Activated T-cell treated with anti-CD3 and anti-CD28 coated beads, Interleukin-2, amount 50 U/mL, for 72 hours (primary cell): ENCODE results near the gene CRISPLD2. TPM values are rescaled to one million over a fixed set of nuclear protein-coding genes. Genes with fewer than 3 reads are reported as not detected.
A peak's percentile ranks its signal among the peaks of the same experiment; 100 is the strongest.

ENCODE experiments used
- ATAC-seq, 2 donors: fragments of 150-1000 bp; cut with Tn5 transposase; replicated peaks in 1 of 2; 2 replicates each; pipeline ENCODE4 v1.10.0; 2021; ENCODE audit warnings: moderate library complexity in 2 of 2, mild to moderate bottlenecking in 1 of 2
- DNase-seq, 2 donors: peaks; one replicate each; pipeline ENCODE4 v3.0.0; 2021 to 2022; ENCODE audit warnings: mixed read lengths in 1 of 2
- H3K27ac Mint-ChIP-seq: one replicate; pipeline ENCODE4 v1.8.0; 2022; ENCODE audit warnings: mild to moderate bottlenecking, moderate library complexity, mixed read lengths
- H3K27me3 Mint-ChIP-seq: one replicate; pipeline ENCODE4 v1.8.0; 2022; ENCODE audit warnings: low read depth, mixed read lengths
- H3K36me3 Mint-ChIP-seq, 2 donors: one replicate each; pipeline ENCODE4 v1.8.0; 2022; ENCODE audit warnings: mixed read lengths in 2 of 2, mild to moderate bottlenecking in 1 of 2; ENCODE audit not compliant: insufficient read depth in 2 of 2
- H3K4me1 Mint-ChIP-seq: one replicate; pipeline ENCODE4 v1.8.0; 2022; ENCODE audit warnings: low read depth, mixed read lengths
- H3K4me3 Mint-ChIP-seq, 2 donors: one replicate each; pipeline ENCODE4 v1.8.0; 2022; ENCODE audit warnings: mild to moderate bottlenecking in 2 of 2, mixed read lengths in 2 of 2, moderate library complexity in 2 of 2
- H3K9me3 Mint-ChIP-seq, 2 donors: one replicate each; pipeline ENCODE4 v1.8.0; 2022; ENCODE audit warnings: mixed read lengths in 2 of 2
- total RNA-seq, 2 donors: library from RNA; stranded (reverse); gene quantifications; one replicate each; pipeline ENCODE4 v1.2.3, GENCODE V29; 2022

CRISPLD2 gene
- total RNA-seq, 2 donors from 2014 or later = 0.38 to 0.51 TPM

DNA sequence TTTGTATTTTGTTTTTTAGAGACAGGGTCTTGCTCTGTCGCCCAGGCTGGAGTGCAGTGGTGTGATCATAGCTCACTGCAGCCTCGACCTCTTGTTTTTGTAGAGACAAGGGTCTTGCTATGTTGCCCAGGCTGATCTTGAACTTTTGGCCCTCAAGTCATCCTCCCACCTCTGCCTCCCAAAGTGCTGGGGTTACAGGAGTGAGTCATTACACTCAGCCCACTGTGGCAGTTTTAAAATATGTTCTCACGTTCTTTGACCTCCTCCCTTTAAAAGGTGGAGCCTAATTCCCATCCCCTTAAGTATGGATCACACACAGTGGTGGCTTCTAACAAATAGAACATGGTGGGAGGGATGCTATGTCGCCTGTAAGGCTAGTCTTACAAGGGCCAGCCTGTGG is 123.8 kb downstream of the CRISPLD2 start:
- Mint-ChIP-seq H3K27ac (no peak overlapping the region), H3K27me3 (no peaks in the 10 kb centered on the region), H3K36me3 (no peaks in the 10 kb centered on the region), H3K9me3 (peaks cover 0 to 2% of the 10 kb centered on the region in 2 donors), H3K4me3 (no peak overlapping the region), H3K4me1 (no peaks in the 10 kb centered on the region)
- no peak for DNase-seq
- ATAC-seq = no peak

DNA sequence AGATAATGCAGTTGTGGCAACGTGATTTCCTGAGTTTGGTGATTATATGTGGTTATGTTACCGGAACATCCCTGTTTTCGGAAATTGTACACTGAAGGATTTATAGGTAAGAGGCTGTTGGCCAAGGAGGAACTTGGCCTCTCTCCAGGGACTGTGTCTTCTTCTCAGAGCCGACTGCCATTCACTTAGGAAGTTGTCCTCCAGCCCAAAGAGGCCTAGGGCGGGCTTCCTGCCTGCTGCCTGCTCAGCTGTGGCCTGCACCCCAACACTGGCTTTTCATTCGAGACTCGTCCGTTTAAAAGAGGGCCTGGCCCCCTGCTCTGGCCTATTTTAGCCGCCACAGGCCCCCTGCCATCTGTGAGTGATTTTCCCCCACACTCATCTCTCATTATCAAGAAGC is 127.2 kb downstream of the CRISPLD2 start:
- Mint-ChIP-seq H3K27ac (no peak overlapping the region), H3K36me3 (no peaks in the 10 kb centered on the region), H3K4me3 (no peak overlapping the region), H3K4me1 (no peaks in the 10 kb centered on the region), H3K9me3 (peaks cover 0 to 2% of the 10 kb centered on the region in 2 donors), H3K27me3 (peaks cover 6% of the 10 kb centered on the region)
- ATAC-seq (no peak), DNase-seq (no peak)

GRCh38 chr16:84947996-84948850 is 128.4 kb downstream of the CRISPLD2 start:
- no peaks in the 10 kb centered on the region for H3K36me3 Mint-ChIP-seq
- ATAC-seq = peak; percentile 11 to 20

DNA sequence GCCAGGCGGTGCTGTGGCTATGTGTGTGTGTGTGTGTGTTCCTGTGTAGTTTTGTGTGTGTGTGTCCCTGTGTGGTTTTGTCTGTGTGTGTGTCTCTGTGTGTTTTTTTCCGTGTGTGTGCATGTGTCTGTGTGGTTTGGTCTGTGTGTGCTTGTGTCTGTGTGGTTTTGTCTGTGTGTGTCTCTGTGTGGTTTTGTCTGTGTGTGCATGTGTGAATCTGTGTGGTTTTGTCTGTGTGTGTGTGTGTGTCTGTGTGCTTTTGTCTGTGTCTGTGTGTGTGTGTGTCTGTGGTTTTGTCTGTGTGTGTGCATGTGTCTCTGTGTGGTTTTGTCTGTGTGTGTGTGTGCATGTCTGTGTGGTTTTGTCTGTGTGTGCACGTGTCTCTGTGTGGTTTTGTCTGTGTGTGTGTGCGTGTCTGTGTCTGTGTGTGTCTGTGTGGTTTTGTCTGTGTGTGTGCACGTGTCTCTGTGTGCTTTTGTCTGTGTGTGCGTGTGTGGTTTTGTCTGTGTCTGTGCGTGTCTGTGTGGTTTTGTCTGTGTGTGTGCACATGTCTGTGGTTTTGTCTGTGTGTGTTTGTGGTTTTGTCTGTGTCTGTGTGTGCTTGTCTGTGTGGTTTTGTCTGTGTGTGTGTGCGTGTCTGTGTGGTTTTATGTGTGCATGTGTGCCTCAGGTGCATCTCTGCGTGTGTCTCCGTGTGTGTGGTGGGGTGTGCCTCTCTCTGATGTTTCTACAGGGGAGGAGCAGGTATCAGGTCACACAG is 129.2 kb downstream of the CRISPLD2 start:
- H3K4me3 Mint-ChIP-seq = no peak overlapping the region
- no peak for ATAC-seq
- H3K27me3 Mint-ChIP-seq = peaks cover 6% of the 10 kb centered on the region
- no peak for DNase-seq
- H3K27ac Mint-ChIP-seq = no peak overlapping the region
- no peaks in the 10 kb centered on the region for H3K36me3 Mint-ChIP-seq
- no peaks in the 10 kb centered on the region for H3K4me1 Mint-ChIP-seq
- H3K9me3 Mint-ChIP-seq = peaks cover 0 to 2% of the 10 kb centered on the region in 2 donors

More at GRCh38 chr16:84947996-84948850, 128.4 kb downstream of the CRISPLD2 start:
- no peak overlapping the region for H3K4me3 Mint-ChIP-seq
- peaks cover 0 to 2% of the 10 kb centered on the region in 2 donors for H3K9me3 Mint-ChIP-seq
- no peak overlapping the region for H3K27ac Mint-ChIP-seq
- peaks cover 6% of the 10 kb centered on the region for H3K27me3 Mint-ChIP-seq
- no peak for DNase-seq
- H3K4me1 Mint-ChIP-seq = no peaks in the 10 kb centered on the region

DNA sequence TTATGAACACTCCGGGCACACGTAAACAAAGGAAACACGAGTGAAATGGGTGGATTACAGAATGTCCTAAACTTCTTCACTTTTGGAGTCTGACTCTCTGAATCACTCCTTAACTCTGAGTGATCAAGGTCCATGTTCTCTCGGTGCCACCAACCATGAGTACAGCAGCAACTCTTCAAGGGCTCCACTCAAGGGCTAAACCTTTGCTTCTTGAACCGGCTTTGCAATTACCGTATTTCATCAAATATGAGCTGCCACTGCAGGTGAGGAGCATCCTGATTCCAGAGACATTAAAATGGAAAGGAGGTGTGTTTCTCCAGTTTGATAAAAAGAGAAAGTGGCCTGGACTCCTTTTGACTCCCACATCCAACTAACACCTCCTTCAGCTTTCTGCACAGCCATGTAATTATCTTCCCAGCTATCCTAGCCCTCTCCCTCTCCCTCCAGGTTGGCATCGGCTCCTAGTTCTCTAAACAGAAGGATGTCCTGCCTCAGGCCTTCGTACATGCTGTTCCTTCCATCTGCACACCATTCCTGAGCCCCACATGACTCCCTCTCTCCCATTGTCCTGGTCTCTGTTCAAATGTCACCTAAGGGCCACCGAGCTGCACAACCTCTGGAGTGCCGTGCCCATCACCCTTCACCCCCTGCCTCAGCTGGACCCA is 130.1 kb downstream of the CRISPLD2 start:
- Mint-ChIP-seq H3K4me3 (no peak overlapping the region), H3K9me3 (peaks cover 0 to 2% of the 10 kb centered on the region in 2 donors), H3K27ac (no peak overlapping the region), H3K27me3 (peaks cover 6% of the 10 kb centered on the region), H3K4me1 (no peaks in the 10 kb centered on the region), H3K36me3 (no peaks in the 10 kb centered on the region)
- no peak for DNase-seq
- no peak for ATAC-seq

- peak; percentile 15 to 32 for DNase-seq
- no peak for ATAC-seq
- Mint-ChIP-seq H3K4me3 (no peak overlapping the region), H3K9me3 (no peaks in the 10 kb centered on the region), H3K4me1 (no peaks in the 10 kb centered on the region), H3K27me3 (peaks cover 6% of the 10 kb centered on the region), H3K27ac (no peak overlapping the region), H3K36me3 (no peaks in the 10 kb centered on the region)
Observed at GRCh38 chr16:84950906-84951305, 131.1 kb downstream of the CRISPLD2 start.

DNA sequence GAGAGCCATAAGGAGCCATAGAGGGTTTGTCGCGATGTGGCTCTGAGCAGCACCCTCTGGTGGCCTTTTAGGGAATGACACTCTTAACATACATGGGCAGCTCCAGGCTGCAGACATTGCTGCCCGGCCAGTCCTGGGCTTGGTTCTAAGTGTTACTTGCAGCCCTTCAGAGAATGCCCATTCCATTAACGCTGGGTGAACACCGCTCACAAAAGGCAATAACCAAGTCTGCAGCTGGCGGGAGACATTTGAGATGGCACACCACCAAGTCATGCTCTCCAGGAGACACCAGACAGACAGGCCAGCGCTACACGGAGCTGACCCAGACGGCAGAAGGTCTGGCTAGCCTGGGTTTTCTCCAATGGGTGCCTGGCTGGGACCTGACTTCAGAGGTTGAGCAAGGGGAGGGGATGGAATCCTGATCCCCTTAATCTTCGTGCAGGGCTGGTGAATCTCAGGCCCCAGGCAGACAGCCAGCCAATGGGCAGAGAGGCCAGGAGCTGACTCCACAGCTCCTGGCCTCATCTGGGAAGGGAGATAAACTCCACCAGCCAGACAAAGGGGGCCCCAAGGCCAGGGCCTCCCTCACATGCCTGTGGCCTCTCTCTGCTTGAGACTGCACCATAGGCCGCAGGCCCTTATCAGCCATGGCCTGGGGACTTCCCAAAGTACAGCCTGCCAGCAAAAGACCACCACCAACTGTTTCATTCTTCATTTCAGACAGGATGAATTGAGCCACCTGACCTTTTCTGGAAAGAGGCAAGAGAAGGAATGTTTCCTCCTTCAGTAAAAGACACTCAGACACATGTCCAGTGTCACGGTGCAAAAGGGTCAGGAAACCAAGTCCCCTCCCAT is 132.8 kb downstream of the CRISPLD2 start:
- no peak overlapping the region for H3K27ac Mint-ChIP-seq
- H3K27me3 Mint-ChIP-seq = peaks cover 6% of the 10 kb centered on the region
- H3K4me3 Mint-ChIP-seq = no peak overlapping the region
- peak; percentile 69 to 79 for DNase-seq
- H3K9me3 Mint-ChIP-seq = no peaks in the 10 kb centered on the region
- H3K36me3 Mint-ChIP-seq = no peaks in the 10 kb centered on the region
- ATAC-seq = peak; percentile 78 to 89
- H3K4me1 Mint-ChIP-seq = no peaks in the 10 kb centered on the region

- Mint-ChIP-seq H3K27me3 (peaks cover 6% of the 10 kb centered on the region), H3K9me3 (no peaks in the 10 kb centered on the region), H3K4me1 (no peaks in the 10 kb centered on the region)
Observed at GRCh38 chr16:84953190-84953746, 133.5 kb downstream of the CRISPLD2 start.

DNA sequence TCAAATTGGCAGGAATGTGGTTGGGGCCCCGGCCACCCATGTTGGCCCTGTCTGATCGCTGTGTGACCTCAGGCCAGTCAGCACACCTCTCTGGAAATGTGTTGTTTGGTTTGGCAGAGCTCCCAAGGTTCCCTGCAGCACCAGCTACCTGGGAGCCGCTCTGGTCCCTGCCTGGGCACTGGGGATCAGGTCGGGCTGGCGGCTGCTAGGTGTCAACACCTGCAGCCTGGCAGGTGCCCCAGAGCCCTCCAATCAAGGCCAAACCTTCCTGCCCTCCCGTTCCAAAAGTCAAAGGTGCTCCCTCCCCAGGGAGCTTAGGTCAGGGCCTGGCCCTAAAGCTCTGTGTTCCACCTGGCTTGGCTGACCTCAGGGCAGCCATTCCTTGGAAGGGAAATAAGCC is 135.6 kb downstream of the CRISPLD2 start:
- H3K4me1 Mint-ChIP-seq = no peaks in the 10 kb centered on the region
- DNase-seq (no peak), ATAC-seq (no peak)
- H3K36me3 Mint-ChIP-seq = no peaks in the 10 kb centered on the region
- H3K27me3 Mint-ChIP-seq = no peaks in the 10 kb centered on the region
- H3K4me3 Mint-ChIP-seq = no peak overlapping the region
- no peak overlapping the region for H3K27ac Mint-ChIP-seq
- H3K9me3 Mint-ChIP-seq = no peaks in the 10 kb centered on the region

More at GRCh38 chr16:84953190-84953746, 133.5 kb downstream of the CRISPLD2 start:
- no peak for ATAC-seq
- no peak for DNase-seq
- Mint-ChIP-seq H3K36me3 (no peaks in the 10 kb centered on the region), H3K27ac (no peak overlapping the region), H3K4me3 (no peak overlapping the region)

DNA sequence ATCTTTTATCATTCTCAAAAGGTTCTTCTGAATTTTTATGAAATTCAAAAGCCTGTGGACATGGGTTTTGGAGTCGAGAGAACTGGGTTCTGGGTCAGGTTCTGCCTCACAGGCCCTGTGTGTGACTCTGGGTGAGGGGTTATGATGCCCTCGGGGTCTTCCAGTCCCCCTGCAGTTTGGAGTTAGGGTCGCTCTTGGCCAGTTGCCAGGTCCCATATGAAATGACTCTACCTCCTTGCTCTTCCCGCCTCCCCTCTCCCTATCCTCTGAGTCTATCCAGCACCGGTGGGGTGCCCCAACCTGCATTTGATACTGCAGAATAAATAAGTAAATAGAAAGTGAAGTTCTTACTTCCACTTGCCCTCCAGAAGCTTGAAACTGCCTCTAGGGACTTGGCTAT is 137.4 kb downstream of the CRISPLD2 start:
- ATAC-seq (no peak), DNase-seq (no peak)
- Mint-ChIP-seq H3K4me1 (no peaks in the 10 kb centered on the region), H3K27me3 (peaks cover 6% of the 10 kb centered on the region), H3K27ac (no peak overlapping the region), H3K4me3 (no peak overlapping the region), H3K36me3 (no peaks in the 10 kb centered on the region), H3K9me3 (no peaks in the 10 kb centered on the region)

DNA sequence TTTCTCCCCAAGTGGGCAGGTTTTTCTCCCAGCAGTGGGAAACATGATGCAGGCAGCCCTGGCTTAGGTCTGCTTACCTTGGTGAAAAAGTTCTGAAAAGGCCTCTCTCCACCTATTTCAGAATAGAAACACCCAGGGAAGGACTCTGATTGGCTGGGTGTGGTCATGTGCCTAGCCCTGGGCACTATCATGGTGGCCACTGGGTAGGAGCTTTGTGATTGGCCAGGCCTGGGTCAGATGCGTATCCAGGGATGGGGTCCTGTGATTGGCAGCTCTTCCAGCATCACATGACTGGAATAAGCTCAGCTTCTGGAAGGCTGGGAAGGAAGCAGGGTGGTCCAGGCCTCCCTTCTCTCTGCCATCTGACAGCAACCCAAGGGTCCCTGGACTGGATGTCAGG is 138.0 kb downstream of the CRISPLD2 start:
- DNase-seq (no peak), ATAC-seq (no peak)
- Mint-ChIP-seq H3K4me3 (no peak overlapping the region), H3K27me3 (peaks cover 6% of the 10 kb centered on the region), H3K36me3 (no peaks in the 10 kb centered on the region), H3K9me3 (no peaks in the 10 kb centered on the region), H3K27ac (no peak overlapping the region), H3K4me1 (no peaks in the 10 kb centered on the region)
